ENCODE measurements around the gene KIF1C.
"Not testable (repeated sequence)": the region's sequence is repeated elsewhere in the genome, so short reads cannot be mapped to it uniquely, and the experiment has no call there.

Gene KIF1C

DNA sequence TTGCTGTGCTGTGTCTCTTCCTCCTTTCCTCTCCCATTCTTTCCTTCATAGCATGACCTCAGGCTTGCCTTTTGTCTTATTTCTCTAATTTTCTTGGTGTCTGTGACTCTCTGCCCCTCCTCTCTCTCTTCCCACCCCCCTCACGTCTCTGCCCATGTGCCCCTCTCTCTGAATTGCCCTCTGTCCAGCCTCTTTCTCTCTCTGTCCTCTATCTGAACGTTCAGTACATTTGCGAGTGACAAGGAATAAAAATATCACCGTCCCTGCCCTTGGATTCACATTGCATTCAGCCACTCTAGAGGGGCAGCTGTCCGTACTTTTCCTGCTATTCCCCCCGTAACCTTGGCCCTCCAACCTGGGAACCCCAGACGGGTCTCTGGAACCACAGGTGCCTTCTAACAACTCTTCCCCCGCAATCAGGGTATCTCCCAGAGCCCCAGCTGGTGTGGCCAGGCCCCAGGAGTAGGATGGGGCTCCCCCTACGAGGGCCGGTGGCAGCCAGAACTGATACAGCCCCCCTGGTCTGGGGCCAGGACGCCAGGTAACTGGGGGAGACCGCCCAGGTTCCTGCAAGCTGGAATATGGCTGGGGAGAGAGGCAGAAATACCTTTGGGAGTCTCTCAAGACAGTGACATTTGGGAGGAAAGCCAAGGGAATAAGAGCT is 1.8 kb downstream of the KIF1C start:
- no peak for FAIRE-seq
- no peak for DNase-seq (ENCODE audit: low spot score)

DNA sequence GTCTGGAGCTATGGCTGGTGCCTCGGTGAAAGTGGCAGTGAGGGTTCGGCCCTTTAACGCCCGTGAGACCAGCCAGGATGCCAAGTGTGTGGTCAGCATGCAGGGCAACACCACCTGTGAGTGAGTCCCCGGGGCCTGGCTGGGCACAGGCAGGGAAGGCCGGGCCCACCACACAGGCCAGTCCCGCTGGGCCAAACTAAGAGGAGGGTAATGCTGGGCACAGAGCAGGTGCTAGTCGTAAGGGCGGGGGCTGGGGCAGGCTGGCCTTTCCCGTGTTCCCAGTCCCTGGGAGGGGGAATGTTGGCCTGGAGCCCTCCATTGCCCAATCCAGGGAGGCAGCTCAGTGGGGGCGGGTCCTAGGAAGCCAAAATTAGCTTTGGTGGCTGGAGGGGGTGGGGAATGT is 2.5 kb downstream of the KIF1C start:
- FAIRE-seq (no peak), DNase-seq (ENCODE audit: low spot score) (no peak)

DNA sequence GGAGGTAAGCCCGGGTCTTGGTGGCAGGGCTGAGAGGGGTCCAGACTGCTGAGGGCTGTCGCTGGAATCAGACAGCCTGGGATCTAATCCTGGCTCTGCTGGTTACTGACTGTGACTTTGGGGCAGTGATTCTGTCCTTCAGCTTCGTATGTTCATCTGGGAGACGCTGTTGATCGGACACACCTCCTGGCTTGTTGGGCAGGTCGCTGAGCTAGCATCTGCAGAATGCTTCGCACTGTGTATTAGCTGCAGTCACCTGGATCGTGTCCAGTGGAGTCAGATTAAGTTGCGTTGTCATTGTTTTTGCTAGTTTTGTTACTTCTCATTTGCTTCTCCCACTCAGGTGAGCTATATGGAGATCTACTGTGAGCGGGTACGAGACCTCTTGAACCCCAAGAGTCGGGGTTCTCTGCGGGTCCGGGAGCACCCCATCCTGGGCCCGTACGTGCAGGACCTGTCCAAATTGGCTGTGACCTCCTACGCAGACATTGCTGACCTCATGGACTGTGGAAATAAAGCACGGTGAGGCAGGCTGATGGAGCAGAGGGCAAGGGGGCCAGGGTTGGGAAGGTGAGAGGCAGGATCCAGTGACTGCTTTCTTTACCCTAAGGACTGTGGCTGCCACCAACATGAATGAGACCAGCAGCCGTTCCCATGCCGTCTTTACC is 4.5 kb downstream of the KIF1C start:
- DNase-seq (ENCODE audit: low spot score) (no peak), FAIRE-seq (no peak)

DNA sequence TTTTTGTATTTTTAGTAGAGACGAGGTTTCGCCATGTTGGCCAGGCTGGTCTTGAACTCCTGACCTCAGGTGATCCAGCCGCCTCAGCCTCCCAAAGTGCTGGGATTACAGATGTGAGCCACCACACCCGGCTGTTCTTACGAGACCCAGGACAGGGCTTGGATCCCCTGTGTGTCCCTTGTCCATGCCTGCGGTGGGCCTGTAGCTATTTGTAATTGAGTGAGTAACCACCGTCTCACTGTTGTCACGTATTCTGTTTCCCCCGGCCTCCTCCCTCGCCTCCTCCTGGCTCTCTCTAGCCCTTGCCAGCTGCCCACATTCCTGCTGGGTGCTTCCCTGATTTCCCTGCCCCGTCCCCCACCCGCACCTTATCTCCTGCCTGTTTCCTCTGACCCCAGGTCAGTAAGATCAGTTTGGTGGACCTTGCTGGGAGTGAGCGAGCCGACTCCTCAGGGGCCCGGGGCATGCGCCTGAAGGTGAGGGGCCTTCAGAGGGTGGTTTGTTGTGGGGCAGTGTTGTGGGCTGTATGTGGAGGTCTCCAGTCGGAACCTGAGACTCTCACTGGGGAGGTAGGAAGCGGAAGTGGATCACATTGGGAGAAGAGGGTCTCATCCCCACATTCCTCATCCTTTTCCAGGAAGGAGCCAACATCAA is 5.6 kb downstream of the KIF1C start:
- DNase-seq (ENCODE audit: low spot score) (no peak), FAIRE-seq (no peak)

DNA sequence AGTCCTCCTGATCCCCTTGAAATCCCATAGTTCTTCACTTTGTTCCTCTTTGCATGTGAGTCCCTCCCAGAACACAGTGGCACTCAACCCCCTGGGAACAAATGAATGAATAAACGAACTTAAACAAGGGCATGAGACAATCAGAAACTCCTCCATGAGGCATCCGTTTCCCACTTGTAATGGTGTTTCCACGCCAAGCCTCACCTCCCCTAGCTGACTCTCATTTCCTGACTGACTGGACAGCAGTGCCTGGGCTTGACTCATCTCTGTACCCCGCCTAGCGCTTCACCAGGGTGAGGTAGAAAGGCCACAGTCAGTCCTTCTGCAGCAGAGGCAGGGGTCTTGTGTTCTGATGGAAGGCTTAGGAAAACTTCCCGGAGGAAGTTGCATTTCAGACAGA is 14.2 kb downstream of the KIF1C start:
- no peak for DNase-seq (ENCODE audit: low spot score)
- FAIRE-seq: no peak

DNA sequence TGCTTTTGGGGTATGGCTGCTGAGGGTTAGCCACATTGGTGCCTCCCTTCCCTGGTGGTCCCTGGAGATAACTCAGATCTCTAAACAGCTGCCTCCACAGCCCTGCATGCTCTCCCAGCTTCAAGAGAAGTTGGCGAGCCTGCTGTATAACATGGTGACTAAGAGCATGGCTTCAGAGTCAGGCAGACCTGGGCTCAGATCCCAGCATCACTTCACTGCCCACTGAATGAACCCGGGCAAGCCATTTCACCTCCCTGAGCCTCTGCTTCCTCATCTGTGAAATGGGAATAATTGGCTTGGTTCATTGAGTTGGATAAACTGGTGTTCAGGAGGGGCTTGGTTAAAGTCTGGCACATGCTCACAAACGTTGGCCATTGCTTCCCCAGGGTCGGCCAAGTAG is 16.6 kb downstream of the KIF1C start:
- FAIRE-seq: no peak
- DNase-seq (ENCODE audit: low spot score): no peak

DNA sequence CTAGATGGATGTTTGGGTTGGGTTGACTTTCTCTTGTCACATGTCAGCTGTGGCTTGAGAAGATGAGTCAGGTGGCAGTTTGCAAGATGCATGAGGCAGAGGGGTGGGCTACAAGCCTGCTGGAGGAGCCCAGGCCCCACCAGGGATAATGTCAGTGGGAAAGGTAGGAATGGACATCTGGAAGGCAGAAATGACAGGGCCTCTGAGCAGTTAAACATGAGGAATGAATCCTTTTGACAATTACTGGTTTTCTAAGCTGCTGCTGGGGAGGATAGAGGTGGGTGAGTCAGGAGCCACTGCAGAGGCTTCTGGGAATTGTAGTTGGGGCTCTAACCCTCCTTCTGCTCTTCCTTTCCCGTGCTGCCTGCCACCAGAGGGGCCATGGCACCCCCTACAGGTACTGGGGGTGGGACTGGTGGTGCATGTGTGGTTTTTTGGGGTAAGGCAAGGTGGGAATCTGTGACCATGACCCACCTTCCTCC is 21.8 kb downstream of the KIF1C start:
- DNase-seq (ENCODE audit: low spot score): no peak
- FAIRE-seq: no peak

DNA sequence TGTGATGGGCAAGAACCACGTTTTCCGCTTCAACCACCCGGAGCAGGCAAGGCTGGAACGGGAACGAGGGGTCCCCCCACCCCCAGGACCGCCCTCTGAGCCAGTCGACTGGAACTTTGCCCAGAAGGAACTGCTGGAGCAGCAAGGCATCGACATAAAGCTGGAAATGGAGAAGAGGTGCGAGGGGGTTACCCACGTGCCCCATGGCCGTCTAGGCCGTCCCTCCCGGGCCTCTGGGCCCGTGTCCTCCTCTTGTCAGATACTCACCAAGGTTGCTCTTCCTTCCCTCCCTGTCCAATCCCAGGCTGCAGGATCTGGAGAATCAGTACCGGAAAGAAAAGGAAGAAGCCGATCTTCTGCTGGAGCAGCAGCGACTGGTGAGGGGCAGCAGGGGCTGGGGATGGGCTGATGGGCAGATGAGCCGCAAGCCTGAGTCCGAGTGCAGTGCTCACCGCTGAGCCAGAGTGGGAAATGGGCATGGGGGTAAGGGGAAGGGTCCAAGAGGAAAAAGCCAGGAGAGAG is 22.8 kb downstream of the KIF1C start:
- DNase-seq (ENCODE audit: low spot score): no peak
- no peak for FAIRE-seq

DNA sequence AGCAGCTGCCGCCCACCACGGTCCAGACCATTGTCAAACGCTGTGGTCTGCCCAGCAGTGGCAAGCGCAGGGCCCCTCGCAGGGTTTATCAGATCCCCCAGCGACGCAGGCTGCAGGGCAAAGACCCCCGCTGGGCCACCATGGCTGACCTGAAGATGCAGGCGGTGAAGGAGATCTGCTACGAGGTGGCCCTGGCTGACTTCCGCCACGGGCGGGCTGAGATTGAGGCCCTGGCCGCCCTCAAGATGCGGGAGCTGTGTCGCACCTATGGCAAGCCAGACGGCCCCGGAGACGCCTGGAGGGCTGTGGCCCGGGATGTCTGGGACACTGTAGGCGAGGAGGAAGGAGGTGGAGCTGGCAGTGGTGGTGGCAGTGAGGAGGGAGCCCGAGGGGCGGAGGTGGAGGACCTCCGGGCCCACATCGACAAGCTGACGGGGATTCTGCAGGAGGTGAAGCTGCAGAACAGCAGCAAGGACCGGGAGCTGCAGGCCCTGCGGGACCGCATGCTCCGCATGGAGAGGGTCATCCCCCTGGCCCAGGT is 24.5 kb downstream of the KIF1C start:
- no peak for FAIRE-seq

DNA sequence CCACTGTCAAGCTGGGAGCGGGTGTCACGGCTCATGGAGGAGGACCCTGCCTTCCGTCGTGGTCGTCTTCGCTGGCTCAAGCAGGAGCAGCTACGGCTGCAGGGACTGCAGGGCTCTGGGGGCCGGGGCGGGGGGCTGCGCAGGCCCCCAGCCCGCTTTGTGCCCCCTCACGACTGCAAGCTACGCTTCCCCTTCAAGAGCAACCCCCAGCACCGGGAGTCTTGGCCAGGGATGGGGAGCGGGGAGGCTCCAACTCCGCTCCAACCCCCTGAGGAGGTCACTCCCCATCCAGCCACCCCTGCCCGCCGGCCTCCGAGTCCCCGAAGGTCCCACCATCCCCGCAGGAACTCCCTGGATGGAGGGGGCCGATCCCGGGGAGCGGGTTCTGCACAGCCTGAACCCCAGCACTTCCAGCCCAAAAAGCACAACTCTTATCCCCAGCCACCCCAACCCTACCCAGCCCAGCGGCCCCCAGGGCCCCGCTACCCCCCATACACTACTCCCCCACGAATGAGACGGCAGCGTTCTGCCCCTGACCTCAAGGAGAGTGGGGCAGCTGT is 25.9 kb downstream of the KIF1C start:
- DNase-seq (ENCODE audit: low spot score): no peak
- FAIRE-seq: no peak

More for the DNA sequence above, 24.5 kb downstream of the KIF1C start:
- no peak for DNase-seq (ENCODE audit: low spot score)

DNA sequence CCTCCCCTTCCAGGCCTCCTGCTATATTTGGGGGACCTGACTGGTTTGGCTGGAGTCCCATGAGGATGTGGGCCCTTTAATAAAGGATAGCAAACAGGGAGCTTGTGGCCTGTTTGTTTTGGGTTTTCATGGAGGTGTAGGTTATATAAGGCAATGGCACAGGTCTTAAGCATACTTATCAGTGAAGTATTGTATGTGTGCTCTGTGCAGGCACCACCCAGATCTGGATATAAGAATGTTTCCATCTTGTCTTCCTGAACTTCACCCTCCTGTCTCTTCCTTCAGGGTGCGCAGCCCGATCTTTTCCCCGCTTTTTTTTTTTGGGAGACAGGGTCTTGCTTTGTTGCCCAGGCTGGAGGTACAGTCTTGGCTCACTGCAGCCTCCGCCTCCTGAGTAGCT is 26.9 kb downstream of the KIF1C start:
- FAIRE-seq (no peak), DNase-seq (ENCODE audit: low spot score) (no peak)

DNA sequence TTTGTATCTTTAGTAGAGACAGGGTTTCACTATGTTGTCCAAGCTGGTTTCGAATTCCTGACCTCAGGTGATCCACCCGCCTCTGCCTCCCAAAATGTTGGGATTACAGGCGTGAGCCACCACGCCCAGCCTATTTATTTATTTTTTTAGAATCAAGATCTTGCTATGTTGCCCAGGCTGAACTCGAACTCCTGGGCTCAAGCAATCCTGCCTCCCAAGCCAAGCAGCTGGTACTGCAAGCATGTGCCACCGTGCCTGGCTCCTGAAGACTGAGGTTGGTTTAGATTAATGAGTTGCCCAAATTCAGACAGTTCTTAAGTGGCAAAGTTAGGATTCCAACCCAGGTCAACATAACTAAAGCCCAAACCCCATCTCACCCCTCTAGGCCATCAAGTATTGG is 29.5 kb downstream of the KIF1C start:
- no peak for FAIRE-seq
- DNase-seq (ENCODE audit: low spot score): no peak

DNA sequence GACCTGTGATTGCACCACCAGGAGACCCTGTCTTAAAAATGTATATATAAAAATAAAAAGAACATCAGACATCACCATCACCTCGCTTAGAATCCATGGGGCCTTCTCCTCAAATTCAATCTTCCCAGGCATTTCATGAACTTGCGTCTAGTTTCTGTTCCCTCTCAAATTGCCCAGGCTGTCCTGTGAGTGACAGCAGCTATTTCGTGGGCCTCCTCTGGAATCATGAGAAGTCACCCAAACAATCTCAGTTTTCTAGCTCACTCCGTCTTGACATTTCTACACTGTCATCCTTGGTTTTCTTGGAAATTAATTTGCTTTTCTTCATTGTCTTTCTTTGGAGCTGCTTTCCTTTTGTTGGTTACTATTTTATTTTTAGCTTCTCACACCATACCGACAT is 30.2 kb downstream of the KIF1C start:
- FAIRE-seq (no peak), DNase-seq (ENCODE audit: low spot score) (no peak)

DNA sequence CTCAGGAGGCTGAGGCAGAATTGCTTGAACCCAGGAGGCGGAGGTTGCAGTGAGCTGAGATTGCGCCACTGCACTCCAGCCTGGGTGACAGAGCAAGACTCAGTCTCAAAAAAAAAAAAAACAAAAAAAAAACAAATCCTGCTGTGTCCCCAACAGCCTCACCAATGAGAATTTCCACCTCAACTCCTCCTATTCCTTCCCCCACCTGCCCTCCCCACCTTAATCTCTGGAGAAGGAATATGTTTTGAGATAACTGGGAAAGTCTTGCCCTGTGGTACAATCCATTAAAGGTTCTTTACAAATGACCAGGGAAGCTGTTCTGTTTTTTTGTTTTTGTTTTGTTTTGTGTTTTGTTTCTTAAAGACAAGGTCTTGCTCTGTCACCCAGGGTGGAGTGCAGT is 32.4 kb downstream of the KIF1C start:
- not testable (repeated sequence) for DNase-seq (ENCODE audit: low spot score); FAIRE-seq

DNA sequence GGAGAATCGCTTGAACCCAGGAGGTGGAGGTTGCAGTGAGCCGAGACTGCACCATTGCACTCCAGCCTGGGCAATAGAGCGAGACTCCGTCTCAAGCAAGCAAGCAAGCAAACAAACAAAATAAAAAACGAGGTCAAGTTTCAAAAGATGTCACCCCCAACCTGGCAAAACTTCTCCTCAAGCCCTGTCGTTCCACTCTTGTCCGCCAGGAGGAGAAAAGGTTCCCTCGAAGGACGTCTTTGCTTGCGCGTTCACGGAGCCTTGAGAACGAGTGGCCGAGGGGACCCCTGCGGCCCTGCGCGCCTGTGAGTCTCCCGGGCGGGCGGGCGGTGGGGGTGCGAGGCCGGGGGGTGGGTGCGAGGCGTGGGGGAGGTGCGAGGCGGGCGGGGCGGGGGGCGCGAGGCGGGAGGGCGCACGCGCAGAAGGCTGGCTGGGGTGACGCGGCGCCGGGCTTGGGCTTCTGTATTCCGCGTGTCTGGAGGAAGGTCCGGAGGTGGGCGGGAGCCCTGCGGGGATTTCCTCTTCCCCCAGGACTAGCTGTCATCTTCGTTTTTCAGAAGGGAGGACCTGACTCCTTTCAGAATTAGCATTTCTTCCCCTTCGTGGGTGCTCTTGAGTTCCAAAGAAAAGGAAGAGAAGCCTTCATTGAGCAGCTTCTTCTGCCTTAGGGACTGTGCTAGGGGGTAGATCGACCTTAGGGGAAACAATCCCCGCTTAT is 33.8 kb downstream of the KIF1C start:
- FAIRE-seq (no peak), DNase-seq (ENCODE audit: low spot score) (peak; percentile 80)

DNA sequence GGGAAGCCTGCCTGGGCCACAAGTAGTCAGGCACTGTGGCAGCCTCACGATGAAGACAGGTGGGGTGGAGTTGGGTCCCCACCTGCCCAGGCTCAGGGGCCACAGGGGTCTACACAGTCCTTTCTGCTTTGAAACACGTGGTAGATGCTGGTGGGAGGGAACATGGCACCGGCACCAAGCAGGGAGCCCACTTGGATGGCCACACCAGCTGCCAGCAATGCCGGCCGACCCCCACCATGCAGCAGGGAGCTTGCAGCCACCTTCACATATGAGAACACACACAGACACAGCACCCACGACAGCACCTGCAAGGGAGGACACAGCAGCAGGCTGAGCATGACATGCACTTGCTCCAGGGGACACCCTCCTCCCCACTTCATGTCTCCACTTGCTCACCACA is 35.1 kb downstream of the KIF1C start:
- FAIRE-seq: no peak
- no peak for DNase-seq (ENCODE audit: low spot score)

DNA sequence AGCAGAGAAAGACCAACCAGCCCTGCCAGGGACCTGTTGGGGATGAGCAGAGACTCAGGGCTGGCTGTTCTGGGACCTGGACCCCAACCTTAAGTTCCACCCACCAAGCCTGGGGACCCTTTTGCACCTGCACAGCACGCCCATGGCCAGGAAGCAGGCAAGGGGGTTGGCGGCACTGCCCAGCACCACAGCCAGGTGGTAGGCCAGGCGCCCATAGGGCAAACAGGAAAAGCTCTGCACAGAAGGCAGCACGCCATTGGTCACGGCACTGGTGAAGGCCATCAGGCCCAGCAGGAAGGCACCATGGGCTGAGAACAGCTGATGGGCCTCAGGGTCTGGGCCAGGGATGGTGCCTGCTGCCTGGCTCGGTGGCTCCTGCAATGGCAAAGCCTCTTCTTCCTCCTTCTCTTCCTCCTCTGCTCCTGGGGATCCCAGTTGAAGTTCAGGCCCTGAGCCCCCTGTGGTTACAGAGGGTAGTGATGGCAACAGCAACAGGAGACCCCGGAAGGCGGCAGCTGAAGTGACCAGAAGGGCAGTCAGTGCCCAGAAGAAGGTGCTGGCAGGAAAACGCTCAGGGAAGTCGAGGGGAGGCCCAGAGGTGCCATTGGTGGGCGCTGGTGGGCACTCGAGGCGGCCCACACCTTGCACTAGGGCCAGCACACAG is 35.7 kb downstream of the KIF1C start:
- DNase-seq (ENCODE audit: low spot score) (no peak), FAIRE-seq (no peak)

DNA sequence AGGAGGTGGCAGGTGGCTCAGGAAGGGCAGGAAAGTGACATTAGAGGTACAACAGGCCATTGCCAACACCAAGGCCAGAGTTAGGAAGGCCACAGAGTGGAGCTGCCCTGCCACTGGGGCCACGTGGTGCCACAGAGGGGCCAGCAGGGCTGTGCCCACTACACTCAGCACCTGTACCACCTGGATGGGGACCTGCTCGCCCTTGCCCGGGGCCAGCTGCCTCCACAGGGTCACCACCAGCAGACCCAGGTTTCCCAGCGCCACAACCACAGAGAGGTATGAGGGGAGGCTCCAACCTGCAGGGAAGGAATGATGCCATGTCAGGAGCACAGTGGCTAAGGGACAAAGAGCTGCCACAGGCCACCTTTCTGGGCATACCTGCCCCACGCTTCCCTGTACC is 36.3 kb downstream of the KIF1C start:
- FAIRE-seq (no peak), DNase-seq (ENCODE audit: low spot score) (no peak)

DNA sequence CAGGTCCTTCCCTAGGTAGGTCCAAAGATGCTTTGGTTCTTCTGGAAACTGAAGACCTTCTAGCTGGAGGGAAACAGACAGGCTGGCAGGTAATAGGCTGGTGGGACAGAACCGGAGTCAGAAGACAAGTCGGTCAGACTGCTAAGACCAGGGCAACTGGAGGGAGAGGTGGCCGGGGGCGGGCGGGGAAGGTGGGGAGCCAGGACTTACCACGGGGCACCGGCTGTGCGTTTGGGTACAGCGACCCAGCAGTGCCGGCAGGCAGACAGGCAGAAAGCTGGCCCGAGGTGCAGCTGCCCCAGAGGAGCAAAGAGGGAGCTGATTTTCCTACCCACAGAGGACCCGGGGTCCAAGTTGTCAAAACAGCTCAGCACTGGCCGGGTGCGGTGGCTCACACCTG is 36.9 kb downstream of the KIF1C start:
- FAIRE-seq (no peak), DNase-seq (ENCODE audit: low spot score) (no peak)

DNA sequence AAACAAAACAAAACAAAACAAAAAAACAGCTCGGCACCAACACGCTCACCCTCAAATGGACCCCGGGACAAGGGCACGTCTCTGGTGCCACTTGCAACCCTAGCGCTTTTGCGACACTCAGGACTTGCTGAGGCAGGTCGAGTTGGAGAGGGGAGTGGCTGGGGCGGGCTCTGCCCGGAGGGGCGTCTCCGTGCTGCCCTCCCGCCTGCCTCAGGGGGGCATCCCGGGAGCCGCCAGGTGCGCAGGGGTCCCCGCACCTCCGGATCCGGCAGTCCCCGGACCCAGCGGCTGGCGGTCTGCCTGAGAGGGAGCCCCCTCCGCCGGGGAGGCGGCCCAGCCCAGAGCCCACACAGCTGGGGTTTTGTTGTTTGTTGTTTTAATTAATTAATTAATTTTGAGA is 37.6 kb downstream of the KIF1C start, which contains the start of gene SLC52A1:
Gene SLC52A1, minus strand, starts transcription at position 112 of the 400 bp plus-strand sequence. CDS start 820 bp downstream, outside the sequence.
- FAIRE-seq: no peak
- peak; percentile 52 for DNase-seq (ENCODE audit: low spot score)
